WERI-Rb-1 (cell line): ENCODE measurements around the gene WFIKKN2.
"Not testable (repeated sequence)": the region's sequence is repeated elsewhere in the genome, so short reads cannot be mapped to it uniquely, and the experiment has no call there.

Experiments
- DNase-seq: peaks from one replicate; pipeline ENCODE4 v3.0.0-alpha.2; 2020
- H3K27ac ChIP-seq: fragments of 250-450 bp; sonication (Bioruptor Pico); 2 replicates; pipeline ENCODE4 v1.5.1; 2020; ENCODE audit warnings: mild to moderate bottlenecking, moderate library complexity
- H3K27me3 ChIP-seq: fragments of 250-450 bp; sonication (Bioruptor Pico); 2 replicates; pipeline ENCODE4 v1.5.1; 2021; ENCODE audit warnings: mild to moderate bottlenecking, low read depth, moderate library complexity; ENCODE audit not compliant: insufficient read depth, severe bottlenecking
- H3K36me3 ChIP-seq: fragments of 250-450 bp; sonication (Bioruptor Pico); 2 replicates; pipeline ENCODE4 v1.5.1; 2020; ENCODE audit warnings: mild to moderate bottlenecking, moderate library complexity
- H3K4me3 ChIP-seq: 2 replicates; pipeline ENCODE4 v1.5.1; 2011; ENCODE audit warnings: low read depth, mild to moderate bottlenecking, control low read depth, low read length
- H3K9me3 ChIP-seq: fragments of 250-450 bp; sonication (Bioruptor Pico); 2 replicates; pipeline ENCODE4 v1.5.1; 2021; ENCODE audit warnings: mild to moderate bottlenecking, moderate library complexity; ENCODE audit not compliant: severe bottlenecking
- CTCF ChIP-seq: IDR thresholded peaks from 2 replicates; pipeline ENCODE4 v1.5.1; 2011; ENCODE audit warnings: low read depth, mild to moderate bottlenecking, control low read depth, inconsistent platforms, low read length

Gene WFIKKN2

GRCh38 chr17:50871364-50871763, 36.0 kb downstream of the WFIKKN2 start:
- Histone ChIP-seq H3K9me3 (no peaks in the 10 kb centered on the region), H3K4me3 (no peak overlapping the region), H3K27me3 (no peaks in the 10 kb centered on the region), H3K36me3 (no peaks in the 10 kb centered on the region), H3K27ac (no peak overlapping the region)
- DNase-seq = no peak
- no peak for TF ChIP-seq CTCF

- H3K27ac ChIP-seq = no peak overlapping the region
- TF ChIP-seq CTCF = no peak
- H3K36me3 ChIP-seq = no peaks in the 10 kb centered on the region
- no peak for DNase-seq
- H3K9me3 ChIP-seq = no peaks in the 10 kb centered on the region
- no peak overlapping the region for H3K4me3 ChIP-seq
- H3K27me3 ChIP-seq = no peaks in the 10 kb centered on the region
Measured at GRCh38 chr17:50871898-50872297, 36.5 kb downstream of the WFIKKN2 start.

- Histone ChIP-seq H3K27ac (no peak overlapping the region), H3K4me3 (no peak overlapping the region), H3K36me3 (no peaks in the 10 kb centered on the region), H3K9me3 (no peaks in the 10 kb centered on the region), H3K27me3 (no peaks in the 10 kb centered on the region)
- TF ChIP-seq CTCF = no peak
- DNase-seq = no peak
Measured at GRCh38 chr17:50872710-50873424, 37.5 kb downstream of the WFIKKN2 start.

- no peak for DNase-seq
- no peaks in the 10 kb centered on the region for H3K27me3 ChIP-seq
- H3K27ac ChIP-seq = no peak overlapping the region
- H3K4me3 ChIP-seq = no peak overlapping the region
- TF ChIP-seq CTCF = no peak
- no peaks in the 10 kb centered on the region for H3K36me3 ChIP-seq
- H3K9me3 ChIP-seq = peaks cover 5% of the 10 kb centered on the region
Measured at GRCh38 chr17:50875074-50875473, 39.7 kb downstream of the WFIKKN2 start.

- H3K27me3 ChIP-seq, DNase-seq, H3K27ac ChIP-seq, H3K4me3 ChIP-seq, H3K36me3 ChIP-seq, H3K9me3 ChIP-seq: not testable (repeated sequence)
Measured at GRCh38 chr17:50877042-50877441, 41.7 kb downstream of the WFIKKN2 start.

GRCh38 chr17:50877838-50878237, 42.5 kb downstream of the WFIKKN2 start:
- Histone ChIP-seq H3K9me3 (peaks cover 7% of the 10 kb centered on the region), H3K27ac (no peak overlapping the region), H3K27me3 (no peaks in the 10 kb centered on the region), H3K4me3 (no peak overlapping the region), H3K36me3 (no peaks in the 10 kb centered on the region)
- DNase-seq = no peak
- TF ChIP-seq CTCF = no peak
